H9 (cell line): Measurements from ENCODE around the gene AGAP5. TPM values are rescaled to one million over a fixed set of nuclear protein-coding genes. Genes with fewer than 3 reads are reported as not detected.
"Not testable (repeated sequence)": the region's sequence is repeated elsewhere in the genome, so short reads cannot be mapped to it uniquely, and the experiment has no call there.

ENCODE experiments used
- DNase-seq: peaks from one replicate; pipeline ENCODE4 v3.0.0-alpha.2; 2017
- H2AFZ ChIP-seq: one replicate; pipeline ENCODE4 v1.6.1; 2013; ENCODE audit warnings: mild to moderate bottlenecking, low read length, control low read depth, moderate library complexity
- H2AK5ac ChIP-seq: 2 replicates; pipeline ENCODE4 v1.6.1; 2013; ENCODE audit warnings: low read length, control low read depth, mixed read lengths; ENCODE audit not compliant: insufficient read length
- H2BK120ac ChIP-seq: one replicate; pipeline ENCODE4 v1.6.1; 2013; ENCODE audit warnings: low read depth, mild to moderate bottlenecking, low read length, control low read depth, inconsistent platforms; ENCODE audit not compliant: poor library complexity, severe bottlenecking
- H2BK12ac ChIP-seq: 2 replicates; pipeline ENCODE4 v1.6.1; 2013; ENCODE audit warnings: low read length, control low read depth, mixed read lengths, low read depth; ENCODE audit not compliant: insufficient read length
- H2BK15ac ChIP-seq: 2 replicates; pipeline ENCODE4 v1.6.1; 2013; ENCODE audit warnings: low read depth, low read length, control low read depth
- H2BK20ac ChIP-seq: one replicate; pipeline ENCODE4 v1.6.1; 2013; ENCODE audit warnings: low read depth, mild to moderate bottlenecking, low read length, control low read depth, inconsistent platforms; ENCODE audit not compliant: poor library complexity, severe bottlenecking
- H2BK5ac ChIP-seq: 2 replicates; pipeline ENCODE4 v1.6.1; 2013; ENCODE audit warnings: low read length, control low read depth, mixed read lengths; ENCODE audit not compliant: insufficient read length
- H3K14ac ChIP-seq: 2 replicates; pipeline ENCODE4 v1.6.1; 2013; ENCODE audit warnings: low read length, control low read depth; ENCODE audit not compliant: insufficient read depth
- H3K18ac ChIP-seq: 2 replicates; pipeline ENCODE4 v1.6.1; 2013; ENCODE audit warnings: low read depth, mild to moderate bottlenecking, mixed read lengths, low read length, control low read depth; ENCODE audit not compliant: insufficient read length
- H3K23ac ChIP-seq: 2 replicates; pipeline ENCODE4 v1.6.1; 2013; ENCODE audit warnings: low read length, control low read depth, mixed read lengths, low read depth; ENCODE audit not compliant: insufficient read length
- H3K23me2 ChIP-seq: 2 replicates; pipeline ENCODE4 v1.6.1; 2013; ENCODE audit warnings: low read depth, mild to moderate bottlenecking, mixed read lengths, low read length, control low read depth; ENCODE audit not compliant: insufficient read length, poor library complexity, severe bottlenecking
- H3K27ac ChIP-seq: 2 replicates; pipeline ENCODE4 v1.5.1; 2013; ENCODE audit warnings: low read length, control low read depth, mixed read lengths, low read depth; ENCODE audit not compliant: insufficient read length
- H3K27me3 ChIP-seq: 2 replicates; pipeline ENCODE4 v1.6.1; 2013; ENCODE audit warnings: low read length, control low read depth, inconsistent platforms; ENCODE audit not compliant: insufficient read depth
- H3K4ac ChIP-seq: 2 replicates; pipeline ENCODE4 v1.6.1; 2013; ENCODE audit warnings: low read depth, mild to moderate bottlenecking, control low read depth, inconsistent platforms, low read length, moderate library complexity
- H3K4me1 ChIP-seq: 2 replicates; pipeline ENCODE4 v1.6.1; 2013; ENCODE audit warnings: low read length, control low read depth, inconsistent platforms; ENCODE audit not compliant: insufficient read depth
- H3K4me2 ChIP-seq: 2 replicates; pipeline ENCODE4 v1.6.1; 2013; ENCODE audit warnings: low read length, control low read depth, mixed read lengths; ENCODE audit not compliant: insufficient read length, insufficient read depth
- H3K56ac ChIP-seq: 2 replicates; pipeline ENCODE4 v1.6.1; 2013; ENCODE audit warnings: low read depth, mild to moderate bottlenecking, mixed read lengths, low read length, control low read depth; ENCODE audit not compliant: insufficient read length
- H3K79me1 ChIP-seq: 2 replicates; pipeline ENCODE4 v1.6.1; 2013; ENCODE audit warnings: low read depth, mild to moderate bottlenecking, moderate library complexity, low read length, control low read depth, inconsistent platforms; ENCODE audit not compliant: insufficient read depth, poor library complexity, severe bottlenecking
- H3K79me2 ChIP-seq: 2 replicates; pipeline ENCODE4 v1.6.1; 2013; ENCODE audit warnings: low read length, control low read depth, inconsistent platforms; ENCODE audit not compliant: insufficient read depth
- H3K9ac ChIP-seq: 2 replicates; pipeline ENCODE4 v1.6.1; 2013; ENCODE audit warnings: low read length, control low read depth, mixed read lengths; ENCODE audit not compliant: insufficient read length; ENCODE audit errors: extremely low read depth
- H3K9me3 ChIP-seq: one replicate; pipeline ENCODE4 v1.6.1; 2013; ENCODE audit warnings: low read depth, low read length, inconsistent platforms; ENCODE audit not compliant: control insufficient read depth
- H3T11ph ChIP-seq: one replicate; pipeline ENCODE4 v1.6.1; 2013; ENCODE audit warnings: mild to moderate bottlenecking, low read length, control low read depth, inconsistent platforms
- H4K20me1 ChIP-seq: one replicate; pipeline ENCODE4 v1.6.1; 2013; ENCODE audit not compliant: control insufficient read depth, insufficient read length, insufficient read depth
- H4K5ac ChIP-seq: 2 replicates; pipeline ENCODE4 v1.6.1; 2013; ENCODE audit warnings: low read depth, mild to moderate bottlenecking, mixed read lengths, low read length, control low read depth; ENCODE audit not compliant: insufficient read length
- H4K8ac ChIP-seq: replicated peaks from 2 replicates; pipeline ENCODE4 v1.6.1; 2013; ENCODE audit warnings: low read length, control low read depth, mixed read lengths, low read depth; ENCODE audit not compliant: insufficient read length
- H4K91ac ChIP-seq: 2 replicates; pipeline ENCODE4 v1.6.1; 2013; ENCODE audit warnings: low read depth, mild to moderate bottlenecking, moderate library complexity, mixed read lengths, low read length, control low read depth; ENCODE audit not compliant: insufficient read length
- H3K27ac Mint-ChIP-seq, 3 experiments: 2 replicates in 2 of 3; 3 replicates in 1 of 3; pipeline ENCODE4 v1.8.0; 2020 to 2021; ENCODE audit warnings: mixed read lengths in 3 of 3, mild to moderate bottlenecking in 1 of 3, moderate library complexity in 1 of 3
- H3K27me3 Mint-ChIP-seq: 2 replicates; pipeline ENCODE4 v1.8.0; 2021; ENCODE audit warnings: low read depth, mild to moderate bottlenecking, moderate library complexity, mixed read lengths
- H3K36me3 Mint-ChIP-seq, 3 experiments: 2 replicates in 2 of 3; 3 replicates in 1 of 3; pipeline ENCODE4 v1.8.0; 2020 to 2021; ENCODE audit warnings: low read depth in 3 of 3, mixed read lengths in 3 of 3; ENCODE audit not compliant: insufficient read depth in 1 of 3
- H3K4me1 Mint-ChIP-seq, 2 experiments: 2 replicates each; pipeline ENCODE4 v1.8.0; 2020; ENCODE audit warnings: mixed read lengths in 2 of 2
- H3K4me3 Mint-ChIP-seq, 2 experiments: 2 replicates in 1 of 2; 3 replicates in 1 of 2; pipeline ENCODE4 v1.8.0; 2020 to 2021; ENCODE audit warnings: mild to moderate bottlenecking in 2 of 2, mixed read lengths in 2 of 2, moderate library complexity in 1 of 2
- H3K9me3 Mint-ChIP-seq, 2 experiments: 2 replicates in 1 of 2; 3 replicates in 1 of 2; pipeline ENCODE4 v1.8.0; 2020; ENCODE audit warnings: mild to moderate bottlenecking in 2 of 2, mixed read lengths in 2 of 2, moderate library complexity in 1 of 2
- WGBS: extraction: QIAGEN DNeasy Blood & Tissue Kit; methylation state at CpG from one replicate; pipeline ENCODE4 v1.1.7; 2013; ENCODE audit warnings: missing lambda C conversion rate, low lambda C conversion rate, mixed read lengths; ENCODE audit not compliant: insufficient read length; ENCODE audit errors: extremely low coverage; 5-methylcytosine and 5-hydroxymethylcytosine counted together
- total RNA-seq: library from RNA; stranded (reverse); gene quantifications from 2 replicates; pipeline ENCODE4 v1.2.1, GENCODE V29; 2021

AGAP5 gene
- total RNA-seq, 1 experiment from 2014 or later, result 5.2 TPM

DNA sequence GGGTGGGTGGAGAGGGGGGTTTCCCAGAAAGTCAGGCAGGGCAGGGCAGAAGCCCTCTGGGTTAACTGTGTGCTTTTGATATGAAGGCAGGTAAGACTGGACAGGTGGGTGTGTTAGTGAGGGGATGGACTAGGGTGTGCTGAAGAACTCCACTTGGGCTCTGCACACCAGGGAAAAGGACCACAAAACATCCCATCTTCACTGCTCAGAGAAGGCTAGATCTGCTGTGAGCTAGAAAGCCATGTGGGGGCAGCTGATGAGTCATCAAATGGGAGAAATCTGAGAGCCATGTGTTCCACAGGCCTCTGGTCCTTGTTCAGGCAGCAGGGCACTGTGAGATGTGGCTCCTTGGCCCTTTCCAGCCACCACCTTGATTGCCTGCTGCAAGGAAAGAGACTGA lies 9.7 kb upstream of the AGAP5 start:
- not testable (repeated sequence) for H2BK20ac ChIP-seq, H4K5ac ChIP-seq, H2AK5ac ChIP-seq, H3T11ph ChIP-seq, H3K9me3 ChIP-seq, H3K27me3 ChIP-seq, H4K8ac ChIP-seq, H2BK5ac ChIP-seq, H3K9me3 Mint-ChIP-seq, H2BK120ac ChIP-seq, H3K79me2 ChIP-seq, H3K23me2 ChIP-seq, H4K20me1 ChIP-seq, H3K23ac ChIP-seq, H3K27ac ChIP-seq, H2BK12ac ChIP-seq, H3K4ac ChIP-seq, H4K91ac ChIP-seq, H3K4me2 ChIP-seq, H3K4me1 Mint-ChIP-seq, H2AFZ ChIP-seq, H3K4me3 Mint-ChIP-seq, H3K14ac ChIP-seq, H3K4me1 ChIP-seq, DNase-seq, H3K18ac ChIP-seq, H2BK15ac ChIP-seq, H3K56ac ChIP-seq, H3K27me3 Mint-ChIP-seq, H3K79me1 ChIP-seq, H3K27ac Mint-ChIP-seq, H3K9ac ChIP-seq
- H3K36me3 Mint-ChIP-seq, result peaks cover 0 to 11% (median 6%) of the 10 kb centered on the region in 3 experiments; a peak in 5 of 7 replicates

DNA sequence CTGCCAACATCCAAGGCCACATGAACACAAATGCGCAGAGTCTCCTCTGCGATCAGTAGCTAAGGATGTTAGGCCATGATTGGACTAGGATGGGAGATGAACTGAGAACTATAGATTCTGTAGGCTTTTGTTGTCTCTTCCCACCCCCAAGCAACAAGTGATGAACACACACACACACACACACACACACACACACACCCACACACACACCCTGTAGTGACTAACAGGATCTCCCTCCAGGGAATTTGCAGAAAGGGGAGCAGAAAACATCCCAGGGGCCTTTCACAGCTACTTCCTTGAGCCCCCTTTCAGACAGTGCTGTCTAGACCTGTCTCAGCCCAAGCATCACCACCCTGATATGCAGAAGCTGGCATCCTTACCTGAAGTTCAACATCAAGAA lies 8.6 kb upstream of the AGAP5 start:
- H4K91ac ChIP-seq, H3K79me2 ChIP-seq, H3K4me3 Mint-ChIP-seq, H3K14ac ChIP-seq, H3T11ph ChIP-seq, H4K20me1 ChIP-seq, H3K27me3 Mint-ChIP-seq, H4K5ac ChIP-seq, H2BK5ac ChIP-seq, H3K27ac ChIP-seq, H2AK5ac ChIP-seq, H4K8ac ChIP-seq, H3K9me3 Mint-ChIP-seq, H3K4ac ChIP-seq, H3K4me2 ChIP-seq, DNase-seq, H3K56ac ChIP-seq, H3K9ac ChIP-seq, H3K18ac ChIP-seq, H3K4me1 ChIP-seq, H2BK120ac ChIP-seq, H2BK20ac ChIP-seq, H2BK12ac ChIP-seq, H3K27me3 ChIP-seq, H2AFZ ChIP-seq, H2BK15ac ChIP-seq, H3K4me1 Mint-ChIP-seq, H3K9me3 ChIP-seq, H3K23me2 ChIP-seq, H3K27ac Mint-ChIP-seq, H3K36me3 Mint-ChIP-seq, H3K23ac ChIP-seq, H3K79me1 ChIP-seq: not testable (repeated sequence)
- no CpG with 5 or more reads among the region's 2 CpGs for whole genome bisulfite sequencing
